H9 (cell line): Measurements from ENCODE around the gene GLP2R. TPM values are rescaled to one million over a fixed set of nuclear protein-coding genes. Genes with fewer than 3 reads are reported as not detected.

Experiments used
- DNase-seq: peaks from one replicate; pipeline ENCODE4 v3.0.0-alpha.2; 2017
- H2AFZ ChIP-seq: one replicate; pipeline ENCODE4 v1.6.1; 2013; ENCODE audit warnings: mild to moderate bottlenecking, low read length, control low read depth, moderate library complexity
- H2AK5ac ChIP-seq: 2 replicates; pipeline ENCODE4 v1.6.1; 2013; ENCODE audit warnings: low read length, control low read depth, mixed read lengths; ENCODE audit not compliant: insufficient read length
- H2BK120ac ChIP-seq: one replicate; pipeline ENCODE4 v1.6.1; 2013; ENCODE audit warnings: low read depth, mild to moderate bottlenecking, low read length, control low read depth, inconsistent platforms; ENCODE audit not compliant: poor library complexity, severe bottlenecking
- H2BK12ac ChIP-seq: 2 replicates; pipeline ENCODE4 v1.6.1; 2013; ENCODE audit warnings: low read length, control low read depth, mixed read lengths, low read depth; ENCODE audit not compliant: insufficient read length
- H2BK15ac ChIP-seq: 2 replicates; pipeline ENCODE4 v1.6.1; 2013; ENCODE audit warnings: low read depth, low read length, control low read depth
- H2BK20ac ChIP-seq: one replicate; pipeline ENCODE4 v1.6.1; 2013; ENCODE audit warnings: low read depth, mild to moderate bottlenecking, low read length, control low read depth, inconsistent platforms; ENCODE audit not compliant: poor library complexity, severe bottlenecking
- H2BK5ac ChIP-seq: 2 replicates; pipeline ENCODE4 v1.6.1; 2013; ENCODE audit warnings: low read length, control low read depth, mixed read lengths; ENCODE audit not compliant: insufficient read length
- H3K14ac ChIP-seq: 2 replicates; pipeline ENCODE4 v1.6.1; 2013; ENCODE audit warnings: low read length, control low read depth; ENCODE audit not compliant: insufficient read depth
- H3K18ac ChIP-seq: 2 replicates; pipeline ENCODE4 v1.6.1; 2013; ENCODE audit warnings: low read depth, mild to moderate bottlenecking, mixed read lengths, low read length, control low read depth; ENCODE audit not compliant: insufficient read length
- H3K23ac ChIP-seq: 2 replicates; pipeline ENCODE4 v1.6.1; 2013; ENCODE audit warnings: low read length, control low read depth, mixed read lengths, low read depth; ENCODE audit not compliant: insufficient read length
- H3K23me2 ChIP-seq: 2 replicates; pipeline ENCODE4 v1.6.1; 2013; ENCODE audit warnings: low read depth, mild to moderate bottlenecking, mixed read lengths, low read length, control low read depth; ENCODE audit not compliant: insufficient read length, poor library complexity, severe bottlenecking
- H3K27ac ChIP-seq: 2 replicates; pipeline ENCODE4 v1.5.1; 2013; ENCODE audit warnings: low read length, control low read depth, mixed read lengths, low read depth; ENCODE audit not compliant: insufficient read length
- H3K27me3 ChIP-seq: 2 replicates; pipeline ENCODE4 v1.6.1; 2013; ENCODE audit warnings: low read length, control low read depth, inconsistent platforms; ENCODE audit not compliant: insufficient read depth
- H3K4ac ChIP-seq: 2 replicates; pipeline ENCODE4 v1.6.1; 2013; ENCODE audit warnings: low read depth, mild to moderate bottlenecking, control low read depth, inconsistent platforms, low read length, moderate library complexity
- H3K4me1 ChIP-seq: 2 replicates; pipeline ENCODE4 v1.6.1; 2013; ENCODE audit warnings: low read length, control low read depth, inconsistent platforms; ENCODE audit not compliant: insufficient read depth
- H3K4me2 ChIP-seq: 2 replicates; pipeline ENCODE4 v1.6.1; 2013; ENCODE audit warnings: low read length, control low read depth, mixed read lengths; ENCODE audit not compliant: insufficient read length, insufficient read depth
- H3K56ac ChIP-seq: 2 replicates; pipeline ENCODE4 v1.6.1; 2013; ENCODE audit warnings: low read depth, mild to moderate bottlenecking, mixed read lengths, low read length, control low read depth; ENCODE audit not compliant: insufficient read length
- H3K79me1 ChIP-seq: 2 replicates; pipeline ENCODE4 v1.6.1; 2013; ENCODE audit warnings: low read depth, mild to moderate bottlenecking, moderate library complexity, low read length, control low read depth, inconsistent platforms; ENCODE audit not compliant: insufficient read depth, poor library complexity, severe bottlenecking
- H3K79me2 ChIP-seq: 2 replicates; pipeline ENCODE4 v1.6.1; 2013; ENCODE audit warnings: low read length, control low read depth, inconsistent platforms; ENCODE audit not compliant: insufficient read depth
- H3K9ac ChIP-seq: 2 replicates; pipeline ENCODE4 v1.6.1; 2013; ENCODE audit warnings: low read length, control low read depth, mixed read lengths; ENCODE audit not compliant: insufficient read length; ENCODE audit errors: extremely low read depth
- H3K9me3 ChIP-seq: one replicate; pipeline ENCODE4 v1.6.1; 2013; ENCODE audit warnings: low read depth, low read length, inconsistent platforms; ENCODE audit not compliant: control insufficient read depth
- H3T11ph ChIP-seq: one replicate; pipeline ENCODE4 v1.6.1; 2013; ENCODE audit warnings: mild to moderate bottlenecking, low read length, control low read depth, inconsistent platforms
- H4K20me1 ChIP-seq: one replicate; pipeline ENCODE4 v1.6.1; 2013; ENCODE audit not compliant: control insufficient read depth, insufficient read length, insufficient read depth
- H4K5ac ChIP-seq: 2 replicates; pipeline ENCODE4 v1.6.1; 2013; ENCODE audit warnings: low read depth, mild to moderate bottlenecking, mixed read lengths, low read length, control low read depth; ENCODE audit not compliant: insufficient read length
- H4K8ac ChIP-seq: replicated peaks from 2 replicates; pipeline ENCODE4 v1.6.1; 2013; ENCODE audit warnings: low read length, control low read depth, mixed read lengths, low read depth; ENCODE audit not compliant: insufficient read length
- H4K91ac ChIP-seq: 2 replicates; pipeline ENCODE4 v1.6.1; 2013; ENCODE audit warnings: low read depth, mild to moderate bottlenecking, moderate library complexity, mixed read lengths, low read length, control low read depth; ENCODE audit not compliant: insufficient read length
- H3K27ac Mint-ChIP-seq, 3 experiments: 2 replicates in 2 of 3; 3 replicates in 1 of 3; pipeline ENCODE4 v1.8.0; 2020 to 2021; ENCODE audit warnings: mixed read lengths in 3 of 3, mild to moderate bottlenecking in 1 of 3, moderate library complexity in 1 of 3
- H3K27me3 Mint-ChIP-seq: 2 replicates; pipeline ENCODE4 v1.8.0; 2021; ENCODE audit warnings: low read depth, mild to moderate bottlenecking, moderate library complexity, mixed read lengths
- H3K36me3 Mint-ChIP-seq, 3 experiments: 2 replicates in 2 of 3; 3 replicates in 1 of 3; pipeline ENCODE4 v1.8.0; 2020 to 2021; ENCODE audit warnings: low read depth in 3 of 3, mixed read lengths in 3 of 3; ENCODE audit not compliant: insufficient read depth in 1 of 3
- H3K4me1 Mint-ChIP-seq, 2 experiments: 2 replicates each; pipeline ENCODE4 v1.8.0; 2020; ENCODE audit warnings: mixed read lengths in 2 of 2
- H3K4me3 Mint-ChIP-seq, 2 experiments: 2 replicates in 1 of 2; 3 replicates in 1 of 2; pipeline ENCODE4 v1.8.0; 2020 to 2021; ENCODE audit warnings: mild to moderate bottlenecking in 2 of 2, mixed read lengths in 2 of 2, moderate library complexity in 1 of 2
- H3K9me3 Mint-ChIP-seq, 2 experiments: 2 replicates in 1 of 2; 3 replicates in 1 of 2; pipeline ENCODE4 v1.8.0; 2020; ENCODE audit warnings: mild to moderate bottlenecking in 2 of 2, mixed read lengths in 2 of 2, moderate library complexity in 1 of 2
- CTCF ChIP-seq: fragments of 200-600 bp; sonication (generic); conservative IDR thresholded peaks from 3 replicates; pipeline ENCODE4 v1.8.0; 2021; ENCODE audit warnings: antibody characterized with exemption, mild to moderate bottlenecking
- WGBS: extraction: QIAGEN DNeasy Blood & Tissue Kit; methylation state at CpG from one replicate; pipeline ENCODE4 v1.1.7; 2013; ENCODE audit warnings: missing lambda C conversion rate, low lambda C conversion rate, mixed read lengths; ENCODE audit not compliant: insufficient read length; ENCODE audit errors: extremely low coverage; 5-methylcytosine and 5-hydroxymethylcytosine counted together
- total RNA-seq: library from RNA; stranded (reverse); gene quantifications from 2 replicates; pipeline ENCODE4 v1.2.1, GENCODE V29; 2021

GLP2R gene
- total RNA-seq, 1 experiment from 2014 or later, result not detected

GRCh38 chr17:9922012-9922848, 96.5 kb downstream of the GLP2R start:
- H4K91ac ChIP-seq, result no peak overlapping the region
- H3K4me2 ChIP-seq, result no peak overlapping the region
- no peaks in the 10 kb centered on the region for H3K27me3 ChIP-seq
- no peak overlapping the region for H2BK12ac ChIP-seq
- no CpG with 5 or more reads among the region's 14 CpGs for WGBS
- no peaks in the 10 kb centered on the region; the same call in 1 of the 2 replicates for H3K27me3 Mint-ChIP-seq
- no peak overlapping the region for H3K23ac ChIP-seq
- no peaks in the 10 kb centered on the region for H3K4me1 ChIP-seq
- DNase-seq, result no peak
- H3K14ac ChIP-seq, result no peak overlapping the region
- no peak for TF ChIP-seq CTCF
- no peak overlapping the region for H3K18ac ChIP-seq
- no peaks in the 10 kb centered on the region; a peak in 1 of 5 replicates for H3K9me3 Mint-ChIP-seq
- H3K4me3 Mint-ChIP-seq, result no peak overlapping the region
- no peak overlapping the region for H2BK15ac ChIP-seq
- H3K9ac ChIP-seq, result no peak overlapping the region
- no peak overlapping the region for H4K8ac ChIP-seq
- H2BK20ac ChIP-seq, result no peak overlapping the region
- no peaks in the 10 kb centered on the region for H3K79me2 ChIP-seq
- no peak overlapping the region for H3K27ac ChIP-seq
- no peak overlapping the region for H2AK5ac ChIP-seq
- no peak overlapping the region for H3T11ph ChIP-seq
- H3K9me3 ChIP-seq, result no peaks in the 10 kb centered on the region
- no peak overlapping the region for H3K27ac Mint-ChIP-seq
- H3K36me3 Mint-ChIP-seq, result no peaks in the 10 kb centered on the region
- H3K56ac ChIP-seq, result no peak overlapping the region
- no peaks in the 10 kb centered on the region for H3K79me1 ChIP-seq
- no peak overlapping the region for H2BK5ac ChIP-seq
- H2AFZ ChIP-seq, result no peak overlapping the region
- H3K4me1 Mint-ChIP-seq, result peaks cover 2 to 8% of the 10 kb centered on the region in 2 experiments; a peak in 3 of 4 replicates
- H2BK120ac ChIP-seq, result no peak overlapping the region
- H3K4ac ChIP-seq, result no peak overlapping the region
- H3K23me2 ChIP-seq, result no peaks in the 10 kb centered on the region
- H4K5ac ChIP-seq, result no peak overlapping the region
- H4K20me1 ChIP-seq, result no peaks in the 10 kb centered on the region
